A549 (cell line): Measurements from ENCODE around the gene XPO1. TPM values are rescaled to one million over a fixed set of nuclear protein-coding genes. Genes with fewer than 3 reads are reported as not detected.

Source experiments
- ATAC-seq, 2 experiments: fragments of 200-7000 bp in 1 of 2; fragments of >200 bp in 1 of 2; cut with Nextera tagmentation in 1 of 2; cut with Tn5 transposase in 1 of 2; 3 replicates each; pipeline versions ENCODE4 v1.8.0 to v1.9.1; 2018 to 2020; ENCODE audit warnings: mild to moderate bottlenecking in 1 of 2, moderate library complexity in 1 of 2
- CTCF ChIA-PET: fragments of 300-600 bp; sonication (Branson Sonifier 250); formaldehyde crosslinking; extraction: SDS; loops from one replicate; lab custom pipeline; 2021; ENCODE audit warnings: antibody characterized with exemption, inconsistent platforms; lab: Yijun Ruan, JAX
- POLR2A ChIA-PET: fragments of 350-600 bp; formaldehyde crosslinking; extraction: SDS; loops from one replicate; lab custom pipeline; 2021; ENCODE audit warnings: antibody characterized with exemption, inconsistent platforms; lab: Yijun Ruan, JAX
- DNase-seq, 2 experiments: peaks; one replicate each; pipeline versions ENCODE4 v3.0.0 to v3.0.0-alpha.2; 2011 to 2016; ENCODE audit warnings: low read depth in 1 of 2, low spot score in 1 of 2
- FAIRE-seq: peaks from 2 replicates; lab custom pipeline; 2011; peaks lifted over from hg19 to GRCh38; lab: Jason Lieb, UNC
- H3K27ac ChIP-seq, 2 experiments: fragments of >200 bp; sonication (Bioruptor Twin); formaldehyde crosslinking; 3 replicates each; pipeline ENCODE4 v1.5.1; 2016 to 2017
- H3K4me1 ChIP-seq: fragments of >200 bp; sonication (Bioruptor Twin); formaldehyde crosslinking; 3 replicates; pipeline ENCODE4 v1.6.1; 2016
- H3K4me2 ChIP-seq: fragments of >200 bp; sonication (Bioruptor Twin); formaldehyde crosslinking; 3 replicates; pipeline ENCODE4 v1.6.1; 2016
- H3K4me3 ChIP-seq: fragments of >200 bp; sonication (Bioruptor Twin); formaldehyde crosslinking; 3 replicates; pipeline ENCODE4 v1.5.1; 2016
- H3K9me3 ChIP-seq: fragments of >200 bp; sonication (Bioruptor Twin); formaldehyde crosslinking; 3 replicates; pipeline ENCODE4 v1.6.1; 2016
- CHD2 ChIP-seq: fragments of 150-350 bp; IDR thresholded peaks from 2 replicates; pipeline ENCODE4 v1.6.1; 2014; ENCODE audit warnings: low read length; ENCODE audit not compliant: partially characterized antibody
- CHD4 ChIP-seq: fragments of 200-600 bp; sonication (generic); IDR thresholded peaks from 2 replicates; pipeline ENCODE4 v1.6.1; 2016; ENCODE audit warnings: antibody characterized with exemption, mild to moderate bottlenecking, borderline replicate concordance
- EP300 ChIP-seq, 2 experiments: fragments of >200 bp; sonication (Bioruptor Twin); formaldehyde crosslinking; IDR thresholded peaks; 2 replicates in 1 of 2; 3 replicates in 1 of 2; pipeline ENCODE4 v1.6.1; 2016 to 2017
- ESRRA ChIP-seq: fragments of 150-350 bp; IDR thresholded peaks from 2 replicates; pipeline ENCODE4 v1.6.1; 2014; ENCODE audit warnings: mild to moderate bottlenecking, low read length, borderline replicate concordance
- GATA3 ChIP-seq: IDR thresholded peaks from 2 replicates; pipeline ENCODE4 v1.6.1; 2012; ENCODE audit warnings: borderline replicate concordance
- HOXA7 ChIP-seq: fragments of 250-450 bp; sonication (Bioruptor Pico); IDR thresholded peaks from 2 replicates; pipeline ENCODE4 v1.5.0; 2020; ENCODE audit warnings: mild to moderate bottlenecking, moderate library complexity
- HOXB13 ChIP-seq: fragments of 250-450 bp; sonication (Bioruptor Pico); IDR thresholded peaks from 2 replicates; pipeline ENCODE4 v1.5.0; 2020; ENCODE audit warnings: low read depth, mild to moderate bottlenecking, moderate library complexity
- KDM1A ChIP-seq: fragments of 200-600 bp; sonication (generic); IDR thresholded peaks from 2 replicates; pipeline ENCODE4 v1.6.1; 2016; ENCODE audit warnings: low read depth, mild to moderate bottlenecking
- MAFK ChIP-seq: fragments of 450-650 bp; IDR thresholded peaks from 2 replicates; pipeline ENCODE4 v1.6.1; 2014; ENCODE audit not compliant: partially characterized antibody
- MAZ ChIP-seq: fragments of 150-350 bp; IDR thresholded peaks from 2 replicates; pipeline ENCODE4 v1.6.1; 2014; ENCODE audit warnings: antibody characterized with exemption, low read depth, low read length, borderline replicate concordance
- NR3C1 ChIP-seq: fragments of >200 bp; sonication (Bioruptor Twin); formaldehyde crosslinking; IDR thresholded peaks from 3 replicates; pipeline ENCODE4 v1.6.1; 2017
- PHF8 ChIP-seq: fragments of 200-600 bp; sonication (generic); IDR thresholded peaks from 2 replicates; pipeline ENCODE4 v1.6.1; 2016; ENCODE audit warnings: low read depth, mild to moderate bottlenecking, antibody characterized with exemption, moderate library complexity, borderline replicate concordance
- POLR2A ChIP-seq: IDR thresholded peaks from 2 replicates; pipeline ENCODE4 v1.6.1; 2012; ENCODE audit warnings: mild to moderate bottlenecking, low read length
- POLR2AphosphoS2 ChIP-seq: conservative IDR thresholded peaks from 2 replicates; pipeline ENCODE4 v1.6.1; 2012; ENCODE audit warnings: low read length, improper control_type of control experiment, inconsistent platforms
- RCOR1 ChIP-seq: fragments of 150-350 bp; IDR thresholded peaks from 2 replicates; pipeline ENCODE4 v1.6.1; 2014; ENCODE audit warnings: antibody characterized with exemption, low read length, low read depth
- RFX5 ChIP-seq: fragments of 450-650 bp; IDR thresholded peaks from 2 replicates; pipeline ENCODE4 v1.7.1; 2014; ENCODE audit warnings: antibody characterized with exemption, mild to moderate bottlenecking, moderate library complexity
- RNF2 ChIP-seq: fragments of 200-600 bp; sonication (generic); IDR thresholded peaks from 2 replicates; pipeline ENCODE4 v1.6.1; 2016; ENCODE audit warnings: low read depth, mild to moderate bottlenecking, antibody characterized with exemption, moderate library complexity, borderline replicate concordance
- SMC3 ChIP-seq: fragments of >200 bp; sonication (Bioruptor Twin); formaldehyde crosslinking; IDR thresholded peaks from 3 replicates; pipeline ENCODE4 v1.6.1; 2018; ENCODE audit warnings: inconsistent platforms
- SREBF2 ChIP-seq: fragments of 450-650 bp; IDR thresholded peaks from 2 replicates; pipeline ENCODE4 v1.6.1; 2014; ENCODE audit warnings: mild to moderate bottlenecking, moderate library complexity
- TFCP2L1 ChIP-seq: fragments of 250-450 bp; sonication (Bioruptor Pico); IDR thresholded peaks from 2 replicates; pipeline ENCODE4 v1.5.0; 2021; ENCODE audit warnings: mild to moderate bottlenecking
- ZC3H11A ChIP-seq: fragments of 450-650 bp; IDR thresholded peaks from 2 replicates; pipeline ENCODE4 v1.6.1; 2014; ENCODE audit warnings: antibody characterized with exemption, mild to moderate bottlenecking
- ZFP36 ChIP-seq: fragments of 450-650 bp; IDR thresholded peaks from 2 replicates; pipeline ENCODE4 v1.6.1; 2014; ENCODE audit warnings: borderline replicate concordance; ENCODE audit not compliant: partially characterized antibody
- WGBS: methylation state at CpG from one replicate; pipeline ENCODE4 v1.1.6; 2017; ENCODE audit errors: missing lambda C conversion rate; 5-methylcytosine and 5-hydroxymethylcytosine counted together
- polyA plus RNA-seq, 4 experiments: library from polyadenylated mRNA; depleted of rRNA in 3 of 4; stranded (reverse); fragments of >200 nt; fragmentation: RNase III in 1 of 4; extraction: RNeasy Plus Mini Kit Qiagen cat#74134 plus additional on column Dnase treatment in 1 of 4; gene quantifications; 2 replicates in 3 of 4; 3 replicates in 1 of 4; pipeline ENCODE4 v1.2.3, GENCODE V29; 2011 to 2017
- TF ChIP-seq, protein P1 (sequence below): fragments of 150-350 bp; IDR thresholded peaks from 2 replicates; pipeline ENCODE4 v1.6.1; 2014; ENCODE audit warnings: low read depth, mild to moderate bottlenecking, low read length
- TF ChIP-seq, protein P2 (sequence below): IDR thresholded peaks from 2 replicates; pipeline ENCODE4 v1.6.1; 2012
- TF ChIP-seq, protein P3 (sequence below): fragments of >200 bp; sonication (Bioruptor Twin); formaldehyde crosslinking; IDR thresholded peaks from 2 replicates; pipeline ENCODE4 v1.6.1; 2016
- TF ChIP-seq, protein P4 (sequence below): fragments of 200-600 bp; sonication (generic); IDR thresholded peaks from 2 replicates; pipeline ENCODE4 v1.6.1; 2016; ENCODE audit warnings: antibody characterized with exemption, mild to moderate bottlenecking, moderate library complexity
- TF ChIP-seq, protein P5 (sequence below): IDR thresholded peaks from 2 replicates; pipeline ENCODE4 v1.6.1; 2012
- TF ChIP-seq, protein P6 (sequence below): IDR thresholded peaks from 2 replicates; pipeline ENCODE4 v1.6.1; 2012; ENCODE audit warnings: low read depth, borderline replicate concordance
- TF ChIP-seq, protein P7 (sequence below): fragments of >200 bp; sonication (Bioruptor Twin); formaldehyde crosslinking; IDR thresholded peaks from 3 replicates; pipeline ENCODE4 v1.6.1; 2016

Gene XPO1
- polyA plus RNA-seq, 2 of the 4 experiments (the other 2 are of a cell fraction): 152 to 216 TPM

DNA sequence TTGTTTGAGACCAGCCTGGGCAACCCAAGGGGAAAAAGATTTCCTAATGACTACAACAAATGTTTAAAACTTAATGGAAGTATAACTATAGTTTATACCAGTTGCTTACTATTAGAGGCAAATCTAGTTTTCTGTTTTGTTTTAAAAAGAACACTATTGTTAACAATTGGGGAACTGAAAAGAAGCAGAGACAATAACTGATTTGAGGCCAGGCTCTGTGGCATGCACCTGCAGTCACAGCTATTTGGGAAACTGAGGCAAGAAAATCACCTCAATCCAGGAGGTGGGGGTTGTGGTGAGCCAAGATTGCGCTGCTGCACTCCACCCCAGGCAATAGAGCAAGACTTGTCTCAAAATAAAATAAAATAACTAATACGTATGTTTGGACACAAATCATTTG is 39.1 kb downstream of the XPO1 start:
- WGBS: 91% methylated on average over 2 of the region's 2 CpGs
- TF ChIP-seq RFX5 (no peak), RCOR1 (no peak), TFCP2L1 (CRISPR knock-in tag) (no peak), POLR2A (no peak), SMC3 (no peak), NR3C1 (no peak), ZC3H11A (no peak), PHF8 (no peak), POLR2AphosphoS2 (no peak), ESRRA (no peak), MAFK (no peak), ZFP36 (no peak), EP300 (IDR thresholded peaks at IDR 0.05) (no peak), KDM1A (no peak), SREBF2 (no peak), HOXA7 (no peak), CHD4 (no peak)
- TF ChIP-seq, protein P1, sequence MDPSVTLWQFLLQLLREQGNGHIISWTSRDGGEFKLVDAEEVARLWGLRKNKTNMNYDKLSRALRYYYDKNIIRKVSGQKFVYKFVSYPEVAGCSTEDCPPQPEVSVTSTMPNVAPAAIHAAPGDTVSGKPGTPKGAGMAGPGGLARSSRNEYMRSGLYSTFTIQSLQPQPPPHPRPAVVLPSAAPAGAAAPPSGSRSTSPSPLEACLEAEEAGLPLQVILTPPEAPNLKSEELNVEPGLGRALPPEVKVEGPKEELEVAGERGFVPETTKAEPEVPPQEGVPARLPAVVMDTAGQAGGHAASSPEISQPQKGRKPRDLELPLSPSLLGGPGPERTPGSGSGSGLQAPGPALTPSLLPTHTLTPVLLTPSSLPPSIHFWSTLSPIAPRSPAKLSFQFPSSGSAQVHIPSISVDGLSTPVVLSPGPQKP: no peak
- TF ChIP-seq, protein P2, sequence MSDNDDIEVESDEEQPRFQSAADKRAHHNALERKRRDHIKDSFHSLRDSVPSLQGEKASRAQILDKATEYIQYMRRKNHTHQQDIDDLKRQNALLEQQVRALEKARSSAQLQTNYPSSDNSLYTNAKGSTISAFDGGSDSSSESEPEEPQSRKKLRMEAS: no peak
- TF ChIP-seq, protein P3, sequence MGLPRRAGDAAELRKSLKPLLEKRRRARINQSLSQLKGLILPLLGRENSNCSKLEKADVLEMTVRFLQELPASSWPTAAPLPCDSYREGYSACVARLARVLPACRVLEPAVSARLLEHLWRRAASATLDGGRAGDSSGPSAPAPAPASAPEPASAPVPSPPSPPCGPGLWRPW: no peak
- TF ChIP-seq, all 56 proteins: peak for 0
- POLR2A ChIA-PET: no interaction called here
- CTCF ChIA-PET: no interaction called here
- H3K27ac ChIP-seq: no peak overlapping the region
- DNase-seq (no peak), FAIRE-seq (no peak), ATAC-seq (no peak)
- H3K9me3 ChIP-seq: no peaks in the 10 kb centered on the region
- H3K4me1 ChIP-seq: peaks cover 4% of the 10 kb centered on the region; the same call in 1 of the 3 replicates
- no peak overlapping the region for H3K4me3 ChIP-seq
- no peak overlapping the region for H3K4me2 ChIP-seq

DNA sequence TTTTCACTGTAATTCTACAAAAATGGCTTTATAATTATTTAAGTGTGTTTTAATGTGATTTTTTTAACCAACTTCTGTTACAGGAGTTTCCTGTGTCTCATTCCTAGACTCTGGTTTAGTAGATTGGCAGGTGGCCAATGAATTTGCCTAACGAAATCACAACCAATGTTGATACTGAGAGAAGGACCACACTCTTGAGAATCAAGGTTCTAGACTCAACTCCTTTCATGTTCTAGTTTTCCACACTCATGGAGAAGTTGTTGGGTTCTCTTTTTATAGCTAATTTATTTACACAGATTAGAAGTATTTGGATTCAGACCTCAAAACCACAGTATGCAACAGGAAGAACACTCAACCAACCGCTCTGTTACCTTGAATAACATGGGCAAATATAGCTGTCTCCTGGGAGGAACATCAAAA is 44.6 kb downstream of the XPO1 start:
- no peak for ATAC-seq
- Histone ChIP-seq H3K27ac (no peak overlapping the region), H3K4me3 (no peak overlapping the region), H3K9me3 (no peaks in the 10 kb centered on the region), H3K4me1 (peaks cover 4% of the 10 kb centered on the region; the same call in 1 of the 3 replicates), H3K4me2 (no peak overlapping the region)
- CTCF ChIA-PET: interaction anchor here (1.0 to 1.1 kb wide), 3 partner anchors 8 to 359 kb away, joined by 3 read pairs; no protein-coding TSS in a partner anchor
- DNase-seq: no peak
- 96% methylated on average over 2 of the region's 2 CpGs for WGBS
- POLR2A ChIA-PET: no interaction called here
- no peak for FAIRE-seq
- TF ChIP-seq, protein P4, sequence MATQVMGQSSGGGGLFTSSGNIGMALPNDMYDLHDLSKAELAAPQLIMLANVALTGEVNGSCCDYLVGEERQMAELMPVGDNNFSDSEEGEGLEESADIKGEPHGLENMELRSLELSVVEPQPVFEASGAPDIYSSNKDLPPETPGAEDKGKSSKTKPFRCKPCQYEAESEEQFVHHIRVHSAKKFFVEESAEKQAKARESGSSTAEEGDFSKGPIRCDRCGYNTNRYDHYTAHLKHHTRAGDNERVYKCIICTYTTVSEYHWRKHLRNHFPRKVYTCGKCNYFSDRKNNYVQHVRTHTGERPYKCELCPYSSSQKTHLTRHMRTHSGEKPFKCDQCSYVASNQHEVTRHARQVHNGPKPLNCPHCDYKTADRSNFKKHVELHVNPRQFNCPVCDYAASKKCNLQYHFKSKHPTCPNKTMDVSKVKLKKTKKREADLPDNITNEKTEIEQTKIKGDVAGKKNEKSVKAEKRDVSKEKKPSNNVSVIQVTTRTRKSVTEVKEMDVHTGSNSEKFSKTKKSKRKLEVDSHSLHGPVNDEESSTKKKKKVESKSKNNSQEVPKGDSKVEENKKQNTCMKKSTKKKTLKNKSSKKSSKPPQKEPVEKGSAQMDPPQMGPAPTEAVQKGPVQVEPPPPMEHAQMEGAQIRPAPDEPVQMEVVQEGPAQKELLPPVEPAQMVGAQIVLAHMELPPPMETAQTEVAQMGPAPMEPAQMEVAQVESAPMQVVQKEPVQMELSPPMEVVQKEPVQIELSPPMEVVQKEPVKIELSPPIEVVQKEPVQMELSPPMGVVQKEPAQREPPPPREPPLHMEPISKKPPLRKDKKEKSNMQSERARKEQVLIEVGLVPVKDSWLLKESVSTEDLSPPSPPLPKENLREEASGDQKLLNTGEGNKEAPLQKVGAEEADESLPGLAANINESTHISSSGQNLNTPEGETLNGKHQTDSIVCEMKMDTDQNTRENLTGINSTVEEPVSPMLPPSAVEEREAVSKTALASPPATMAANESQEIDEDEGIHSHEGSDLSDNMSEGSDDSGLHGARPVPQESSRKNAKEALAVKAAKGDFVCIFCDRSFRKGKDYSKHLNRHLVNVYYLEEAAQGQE: no peak
- no peak for TF ChIP-seq ZFP36
- TF ChIP-seq CHD4: no peak
- TF ChIP-seq, protein P5, sequence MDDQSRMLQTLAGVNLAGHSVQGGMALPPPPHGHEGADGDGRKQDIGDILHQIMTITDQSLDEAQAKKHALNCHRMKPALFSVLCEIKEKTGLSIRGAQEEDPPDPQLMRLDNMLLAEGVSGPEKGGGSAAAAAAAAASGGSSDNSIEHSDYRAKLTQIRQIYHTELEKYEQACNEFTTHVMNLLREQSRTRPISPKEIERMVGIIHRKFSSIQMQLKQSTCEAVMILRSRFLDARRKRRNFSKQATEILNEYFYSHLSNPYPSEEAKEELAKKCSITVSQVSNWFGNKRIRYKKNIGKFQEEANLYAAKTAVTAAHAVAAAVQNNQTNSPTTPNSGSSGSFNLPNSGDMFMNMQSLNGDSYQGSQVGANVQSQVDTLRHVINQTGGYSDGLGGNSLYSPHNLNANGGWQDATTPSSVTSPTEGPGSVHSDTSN: no peak
- TF ChIP-seq, protein P6, sequence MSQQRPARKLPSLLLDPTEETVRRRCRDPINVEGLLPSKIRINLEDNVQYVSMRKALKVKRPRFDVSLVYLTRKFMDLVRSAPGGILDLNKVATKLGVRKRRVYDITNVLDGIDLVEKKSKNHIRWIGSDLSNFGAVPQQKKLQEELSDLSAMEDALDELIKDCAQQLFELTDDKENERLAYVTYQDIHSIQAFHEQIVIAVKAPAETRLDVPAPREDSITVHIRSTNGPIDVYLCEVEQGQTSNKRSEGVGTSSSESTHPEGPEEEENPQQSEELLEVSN: no peak
- no peak for TF ChIP-seq MAZ
- no peak for TF ChIP-seq NR3C1
- TF ChIP-seq SREBF2: no peak
- no peak for TF ChIP-seq HOXB13 (CRISPR knock-in tag)
- no peak for TF ChIP-seq EP300 (IDR thresholded peaks at IDR 0.05)
- TF ChIP-seq, protein P7, sequence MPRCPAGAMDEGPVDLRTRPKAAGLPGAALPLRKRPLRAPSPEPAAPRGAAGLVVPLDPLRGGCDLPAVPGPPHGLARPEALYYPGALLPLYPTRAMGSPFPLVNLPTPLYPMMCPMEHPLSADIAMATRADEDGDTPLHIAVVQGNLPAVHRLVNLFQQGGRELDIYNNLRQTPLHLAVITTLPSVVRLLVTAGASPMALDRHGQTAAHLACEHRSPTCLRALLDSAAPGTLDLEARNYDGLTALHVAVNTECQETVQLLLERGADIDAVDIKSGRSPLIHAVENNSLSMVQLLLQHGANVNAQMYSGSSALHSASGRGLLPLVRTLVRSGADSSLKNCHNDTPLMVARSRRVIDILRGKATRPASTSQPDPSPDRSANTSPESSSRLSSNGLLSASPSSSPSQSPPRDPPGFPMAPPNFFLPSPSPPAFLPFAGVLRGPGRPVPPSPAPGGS: no peak
- no peak for TF ChIP-seq RNF2
- TF ChIP-seq RFX5: no peak
- no peak for TF ChIP-seq SMC3
- TF ChIP-seq MAFK: no peak
- TF ChIP-seq CHD2: no peak
- TF ChIP-seq GATA3: no peak
